Measurements from ENCODE around the gene TET3. TPM values are rescaled to one million over a fixed set of nuclear protein-coding genes. Genes with fewer than 3 reads are reported as not detected.
"Not testable (repeated sequence)": the region's sequence is repeated elsewhere in the genome, so short reads cannot be mapped to it uniquely, and the experiment has no call there.

TET3 gene
- 1 to 10 TPM; 6.6 to 8.5 TPM for total RNA-seq
- long read RNA-seq, donor 1, partial matches to known transcripts: 0 of 1 reads
- long read RNA-seq, donor 1, other reads (novel, unspliced or antisense): 1 of 1 reads
- long read RNA-seq, donor 2, partial matches to known transcripts: 0 of 1 reads
- long read RNA-seq, donor 2, other reads (novel, unspliced or antisense): 1 of 1 reads

- no peak for DNase-seq (ENCODE audit: low spot score)
- intact Hi-C loops (cut with DNase I): no loop called here
These were observed at the start of gene TET3 for GRCh38 chr2:73984203-73984921. TSS of gene TET3 (plus strand) at chr2:73984910. CDS start at chr2:73986404, 1,494 bp downstream.

DNA sequence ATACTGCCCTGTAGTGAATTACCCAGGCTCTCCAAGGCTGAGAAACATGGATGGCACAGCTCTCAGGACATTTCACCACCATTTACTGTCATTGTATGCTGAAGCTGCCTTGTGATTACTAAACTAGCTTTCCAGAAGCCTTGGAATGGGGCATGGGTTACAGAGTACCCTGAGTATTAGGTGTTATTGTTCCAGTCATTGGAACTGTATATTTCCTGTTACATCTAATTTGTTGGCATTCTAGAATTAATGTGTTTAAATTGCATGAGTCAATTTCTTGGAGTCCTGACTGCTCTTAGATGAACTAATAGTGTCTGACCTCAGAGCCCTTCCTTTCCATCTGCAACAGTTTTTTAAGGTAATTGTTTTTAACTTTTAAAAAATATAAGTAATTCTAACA, 49.1 kb upstream of the TET3 start:
- no peak for DNase-seq (ENCODE audit: low spot score)
- intact Hi-C loops (cut with DNase I): no loop called here

DNA sequence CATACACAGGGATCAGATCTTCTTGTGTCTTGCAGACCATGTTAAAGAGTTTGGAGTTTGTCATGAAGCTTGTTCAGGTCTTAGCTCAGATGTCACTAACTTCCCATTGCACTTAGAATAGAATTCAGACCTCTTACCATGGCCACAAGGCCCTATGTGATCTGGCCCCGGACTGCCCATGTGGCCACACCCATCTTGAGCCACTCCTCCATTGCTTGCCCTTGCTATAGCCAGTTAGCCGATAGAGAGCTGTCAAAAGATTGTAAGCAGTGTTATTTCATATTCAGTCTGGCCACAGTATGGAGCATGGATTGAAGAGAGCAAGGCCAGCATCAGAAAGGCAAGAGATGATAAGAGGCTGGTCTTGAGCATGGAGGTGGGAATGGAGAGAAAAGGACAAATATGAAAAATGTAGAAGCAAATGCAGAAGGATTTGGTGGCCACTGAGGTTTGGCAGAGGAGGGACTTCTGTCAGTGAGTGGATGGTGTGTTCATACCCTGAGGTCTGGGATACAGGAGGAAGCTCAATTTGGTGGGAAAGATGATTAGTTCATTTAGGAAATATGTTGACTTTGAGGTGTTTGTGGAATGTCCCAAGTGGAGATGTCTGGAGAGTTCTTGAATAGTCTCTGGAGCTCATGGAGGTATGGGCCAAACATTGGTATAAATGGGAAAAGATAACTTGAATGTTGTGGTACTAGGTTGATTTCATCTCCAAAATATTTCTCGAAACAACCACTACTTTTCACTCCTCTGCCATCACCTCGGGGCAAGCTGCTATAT, 47.4 kb upstream of the TET3 start:
- no peak for DNase-seq (ENCODE audit: low spot score)
- intact Hi-C loops (cut with DNase I): no loop called here

DNA sequence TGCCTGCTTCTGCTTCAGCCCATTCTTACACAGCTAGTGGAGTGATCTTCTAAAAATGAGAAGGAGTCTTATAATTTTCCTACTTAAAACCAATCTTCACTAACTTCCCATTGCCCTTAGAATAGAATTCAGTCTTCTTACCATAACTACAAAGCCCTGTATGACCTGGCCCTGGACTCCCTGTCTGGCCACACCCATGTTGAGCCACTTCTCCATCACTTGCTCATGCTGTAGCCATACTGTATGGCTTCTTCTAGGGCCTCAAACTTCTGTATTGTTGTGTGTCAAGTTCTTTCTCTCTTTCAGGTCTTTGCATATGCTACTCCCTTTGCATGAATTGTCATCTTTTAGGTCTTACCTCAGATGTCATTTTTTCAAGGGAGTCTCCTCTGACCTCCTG, 46.8 kb upstream of the TET3 start:
- DNase-seq (ENCODE audit: low spot score): no peak
- intact Hi-C loops (cut with DNase I): no loop called here

- intact Hi-C loops (cut with DNase I): no loop called here
These were observed 45.9 kb upstream of the TET3 start for GRCh38 chr2:73938718-73939352.

DNA sequence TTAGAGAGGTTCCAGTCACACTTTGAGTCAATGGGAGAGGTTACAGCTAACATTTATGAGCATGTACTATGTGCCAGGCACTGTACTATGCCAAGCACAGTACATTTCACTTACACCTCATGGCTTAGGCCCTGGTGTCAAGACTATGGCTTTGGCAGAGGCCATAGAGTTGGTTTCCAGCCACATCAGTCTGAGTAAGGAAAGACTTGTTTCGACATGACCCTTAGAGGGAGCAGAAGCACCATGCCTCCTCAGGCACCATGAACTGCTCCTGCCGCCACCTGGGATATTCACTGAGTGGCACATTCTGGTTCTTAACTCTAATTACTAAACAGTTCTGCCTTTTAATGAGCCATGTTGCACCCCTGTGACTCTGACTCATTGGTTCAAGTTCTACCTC, 45.3 kb upstream of the TET3 start:
- DNase-seq (ENCODE audit: low spot score): no peak
- intact Hi-C loops (cut with DNase I): no loop called here

More at GRCh38 chr2:73938718-73939352, 45.9 kb upstream of the TET3 start:
- no peak for DNase-seq (ENCODE audit: low spot score)

DNA sequence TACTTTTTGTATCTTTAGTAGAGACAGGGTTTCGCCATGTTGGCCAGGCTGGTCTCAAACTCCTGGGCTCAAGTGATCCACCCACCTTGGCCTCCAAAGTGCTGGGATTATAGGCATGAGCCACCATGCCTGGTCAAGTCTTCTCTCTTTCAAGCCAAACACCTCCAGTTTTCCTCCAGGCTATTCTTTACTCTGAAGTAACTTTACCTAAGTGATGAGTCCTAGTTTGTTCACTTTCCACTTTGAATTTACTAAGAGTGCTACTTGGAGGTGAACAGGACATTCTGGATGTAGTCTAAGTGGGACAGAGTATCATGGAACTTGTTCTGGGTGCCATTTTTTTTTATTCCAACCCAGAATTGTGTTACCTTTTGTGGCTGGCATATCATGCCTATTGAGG, 44.6 kb upstream of the TET3 start:
- intact Hi-C loops (cut with DNase I); DNase-seq (ENCODE audit: low spot score): not testable (repeated sequence)

GRCh38 chr2:73942664-73943063, 42.0 kb upstream of the TET3 start:
- intact Hi-C loops (cut with DNase I): no loop called here
- no peak for DNase-seq (ENCODE audit: low spot score)

DNA sequence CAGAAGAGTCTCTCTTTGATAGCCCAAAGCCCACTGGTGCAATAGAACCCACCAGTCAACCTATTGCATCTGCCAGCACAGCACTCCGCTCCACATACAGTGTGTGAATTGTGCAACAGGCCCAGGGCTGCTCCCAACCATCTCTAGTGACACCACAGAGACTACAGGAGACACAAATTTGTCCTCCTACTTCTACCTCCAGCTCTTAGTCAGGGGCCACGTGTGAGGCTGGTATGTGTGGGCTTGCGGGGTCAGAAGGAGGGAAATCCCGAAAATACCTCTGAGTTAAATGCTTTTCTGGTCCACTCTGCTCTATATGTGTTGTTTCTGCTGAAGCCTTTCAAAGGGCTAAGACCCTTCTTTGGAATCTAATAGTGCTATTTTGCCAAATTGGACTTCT, 40.0 kb upstream of the TET3 start:
- DNase-seq (ENCODE audit: low spot score): no peak
- intact Hi-C loops (cut with DNase I): loop anchor here in 1 of 2 donors (5.0 kb wide), 1 partner anchor 362 kb away; no protein-coding TSS in a partner anchor

- no peak for DNase-seq (ENCODE audit: low spot score)
These were observed 38.5 kb upstream of the TET3 start for GRCh38 chr2:73946215-73946614.

GRCh38 chr2:73946666-73947065, 38.0 kb upstream of the TET3 start:
- DNase-seq (ENCODE audit: low spot score): no peak
- intact Hi-C loops (cut with DNase I): loop anchor here in 1 of 2 donors (5.0 kb wide), 1 partner anchor 364 kb away; no protein-coding TSS in a partner anchor

More at GRCh38 chr2:73946215-73946614, 38.5 kb upstream of the TET3 start:
- intact Hi-C loops (cut with DNase I): loop anchor here in 1 of 2 donors (5.0 kb wide), 1 partner anchor 364 kb away; no protein-coding TSS in a partner anchor

DNA sequence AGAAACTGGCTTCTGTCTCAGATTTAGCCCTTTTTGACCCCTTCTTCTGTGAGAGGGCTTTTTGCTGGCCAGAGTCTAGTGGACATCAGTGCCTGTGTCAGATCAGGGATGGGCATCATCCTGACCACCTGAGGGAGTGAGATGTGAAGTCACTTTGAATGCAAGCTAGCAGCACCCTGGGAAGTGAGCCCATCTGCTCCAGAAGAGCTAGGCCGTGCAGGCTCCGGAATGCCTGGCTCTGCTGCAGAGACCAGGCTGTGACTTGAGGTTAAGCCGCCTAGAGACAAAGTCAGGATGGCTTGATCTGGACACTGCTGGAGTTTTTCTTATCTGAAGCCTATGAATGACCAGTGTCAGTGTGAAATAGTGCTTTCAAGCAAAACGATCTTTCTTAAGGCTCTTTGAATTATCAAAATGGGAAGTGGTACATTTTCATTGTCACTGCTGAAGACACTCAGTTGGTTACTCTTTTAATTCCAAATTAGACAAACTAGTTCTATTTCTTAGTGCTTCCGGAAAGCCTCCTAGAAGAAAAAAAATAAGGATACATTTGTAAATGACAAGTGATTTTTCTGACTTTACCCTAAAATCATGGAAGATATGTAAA, 37.2 kb upstream of the TET3 start:
- no peak for DNase-seq (ENCODE audit: low spot score)
- intact Hi-C loops (cut with DNase I): loop anchor here in 1 of 2 donors (1.0 to 5.0 kb wide), 2 partner anchors 152 to 365 kb away; no protein-coding TSS in a partner anchor

- intact Hi-C loops (cut with DNase I): loop anchor here in 1 of 2 donors (5.0 kb wide), 1 partner anchor 368 kb away; no protein-coding TSS in a partner anchor
These were observed 34.9 kb upstream of the TET3 start for GRCh38 chr2:73949802-73950201.

GRCh38 chr2:73952499-73953446, 31.9 kb upstream of the TET3 start:
- DNase-seq (ENCODE audit: low spot score): no peak

More at GRCh38 chr2:73949802-73950201, 34.9 kb upstream of the TET3 start:
- no peak for DNase-seq (ENCODE audit: low spot score)

GRCh38 chr2:73956218-73956865, 28.4 kb upstream of the TET3 start:
- intact Hi-C loops (cut with DNase I): no loop called here
- DNase-seq (ENCODE audit: low spot score): no peak

More at GRCh38 chr2:73952499-73953446, 31.9 kb upstream of the TET3 start:
- intact Hi-C loops (cut with DNase I): no loop called here

GRCh38 chr2:73961274-73961673, 23.4 kb upstream of the TET3 start:
- intact Hi-C loops (cut with DNase I): no loop called here
- DNase-seq (ENCODE audit: low spot score): no peak

GRCh38 chr2:73961823-73962615, 22.7 kb upstream of the TET3 start:
- DNase-seq (ENCODE audit: low spot score): no peak
- intact Hi-C loops (cut with DNase I): no loop called here

Data from posterior vena cava (tissue), 2 donors.